H1 (cell line): ENCODE measurements around the gene B4GAT1. TPM values are rescaled to one million over a fixed set of nuclear protein-coding genes. Genes with fewer than 3 reads are reported as not detected.

ENCODE experiments used
- CTCF ChIA-PET: fragments of 300-600 bp; sonication (Branson Sonifier 250); formaldehyde crosslinking; loops from one replicate; lab custom pipeline; 2021; ENCODE audit not compliant: partially characterized antibody; lab: Charles Lee
- POLR2A ChIA-PET: fragments of 300-600 bp; sonication (Branson Sonifier 250); formaldehyde crosslinking; loops from one replicate; lab custom pipeline; 2021; ENCODE audit warnings: inconsistent platforms; ENCODE audit not compliant: partially characterized antibody; lab: Charles Lee
- DNase-seq, 2 experiments: peaks; one replicate each; pipeline versions ENCODE4 v3.0.0 to v3.0.0-alpha.2; 2010 to 2022; ENCODE audit warnings: low spot score in 2 of 2, low read depth in 1 of 2, mixed read lengths in 1 of 2
- FAIRE-seq: peaks from 2 replicates; lab custom pipeline; 2011; peaks lifted over from hg19 to GRCh38; lab: Jason Lieb, UNC
- H2AFZ ChIP-seq: 2 replicates; pipeline ENCODE4 v1.8.1; 2012; ENCODE audit warnings: low read length, inconsistent platforms
- H2AK5ac ChIP-seq: 2 replicates; pipeline ENCODE4 v1.6.1; 2013; ENCODE audit warnings: low read depth, low read length
- H2BK120ac ChIP-seq: replicated peaks from 2 replicates; pipeline ENCODE3; 2013; ENCODE audit warnings: low read depth, low read length, inconsistent platforms
- H2BK12ac ChIP-seq: 2 replicates; pipeline ENCODE4 v1.6.1; 2013; ENCODE audit warnings: low read depth, low read length
- H2BK15ac ChIP-seq: 2 replicates; pipeline ENCODE4 v1.6.1; 2013; ENCODE audit warnings: low read length
- H2BK20ac ChIP-seq: 2 replicates; pipeline ENCODE4 v1.6.1; 2013; ENCODE audit warnings: low read length
- H2BK5ac ChIP-seq: 2 replicates; pipeline ENCODE4 v1.6.1; 2013; ENCODE audit warnings: low read depth, low read length
- H3K14ac ChIP-seq: 2 replicates; pipeline ENCODE4 v1.6.1; 2013; ENCODE audit warnings: inconsistent platforms; ENCODE audit not compliant: insufficient read length
- H3K18ac ChIP-seq: 2 replicates; pipeline ENCODE4 v1.6.1; 2013; ENCODE audit warnings: low read length; ENCODE audit errors: extremely low read depth
- H3K23ac ChIP-seq: 2 replicates; pipeline ENCODE4 v1.6.1; 2013; ENCODE audit warnings: inconsistent platforms; ENCODE audit not compliant: insufficient read length
- H3K23me2 ChIP-seq: 2 replicates; pipeline ENCODE4 v1.6.1; 2013; ENCODE audit warnings: low read depth, low read length
- H3K27ac ChIP-seq: 2 replicates; pipeline ENCODE4 v1.6.1; 2011; ENCODE audit warnings: low read depth, low read length, inconsistent platforms
- H3K27me3 ChIP-seq, 4 experiments: replicated peaks in 1 of 4; 1 replicate in 1 of 4; 2 replicates in 3 of 4; pipeline versions ENCODE4 v1.6.1 to v1.8.1; 2011 to 2013; ENCODE audit warnings: low read length in 3 of 4, mild to moderate bottlenecking in 3 of 4, inconsistent platforms in 2 of 4, mixed read lengths in 2 of 4, moderate library complexity in 1 of 4; ENCODE audit not compliant: control insufficient read depth in 3 of 4, insufficient read depth in 3 of 4; ENCODE audit errors: extremely low read depth in 1 of 4
- H3K36me3 ChIP-seq, 4 experiments: 2 replicates each; pipeline versions ENCODE4 v1.6.1 to v1.8.1; 2011 to 2013; ENCODE audit warnings: mild to moderate bottlenecking in 4 of 4, low read length in 3 of 4, moderate library complexity in 2 of 4, control low read depth in 1 of 4, inconsistent platforms in 1 of 4; ENCODE audit not compliant: insufficient read depth in 4 of 4, control insufficient read depth in 2 of 4
- H3K4ac ChIP-seq: replicated peaks from 2 replicates; pipeline ENCODE3; 2013; ENCODE audit warnings: low read length, low read depth, mixed read lengths, inconsistent platforms; ENCODE audit not compliant: insufficient read length
- H3K4me1 ChIP-seq, 4 experiments: replicated peaks in 1 of 4; 1 replicate in 1 of 4; 2 replicates in 3 of 4; pipeline versions ENCODE4 v1.6.1 to v1.8.1; 2011 to 2013; ENCODE audit warnings: low read length in 3 of 4, inconsistent platforms in 2 of 4, mixed read lengths in 1 of 4; ENCODE audit not compliant: insufficient read depth in 4 of 4, control insufficient read depth in 3 of 4
- H3K4me2 ChIP-seq, 2 experiments: 2 replicates each; pipeline versions ENCODE4 v1.6.1 to v1.8.1; 2011 to 2013; ENCODE audit warnings: low read depth in 2 of 2, low read length in 2 of 2, control low read depth in 1 of 2, inconsistent platforms in 1 of 2, mild to moderate bottlenecking in 1 of 2; ENCODE audit not compliant: insufficient read depth in 1 of 2
- H3K4me3 ChIP-seq, 4 experiments: fragments of 200-600, 300-600 bp in 1 of 4; sonication (generic), shearing (Covaris generic), sonication (Bioruptor Twin) in 1 of 4; 2 replicates each; pipeline versions ENCODE4 v1.5.1 to v1.8.1; 2011 to 2016; ENCODE audit warnings: low read length in 4 of 4, low read depth in 3 of 4, control low read depth in 2 of 4, inconsistent platforms in 2 of 4, mild to moderate bottlenecking in 2 of 4, mixed read lengths in 1 of 4, moderate library complexity in 1 of 4; ENCODE audit not compliant: insufficient read depth in 2 of 4; ENCODE audit errors: extremely low read depth in 1 of 4
- H3K56ac ChIP-seq: replicated peaks from 2 replicates; pipeline ENCODE3; 2013; ENCODE audit warnings: low read depth, mild to moderate bottlenecking, mixed read lengths, low read length, inconsistent platforms; ENCODE audit not compliant: insufficient read length
- H3K79me1 ChIP-seq: 2 replicates; pipeline ENCODE4 v1.6.1; 2013; ENCODE audit warnings: low read depth, low read length, control low read depth
- H3K79me2 ChIP-seq, 2 experiments: 2 replicates each; pipeline versions ENCODE4 v1.6.1 to v1.8.1; 2012 to 2013; ENCODE audit warnings: low read length in 2 of 2, mild to moderate bottlenecking in 2 of 2, inconsistent platforms in 1 of 2; ENCODE audit not compliant: insufficient read depth in 2 of 2, control insufficient read depth in 1 of 2
- H3K9ac ChIP-seq, 4 experiments: replicated peaks in 1 of 4; 1 replicate in 1 of 4; 2 replicates in 3 of 4; pipeline versions ENCODE4 v1.6.1 to v1.8.1; 2011 to 2013; ENCODE audit warnings: low read depth in 3 of 4, low read length in 3 of 4, control low read depth in 2 of 4, mild to moderate bottlenecking in 2 of 4, moderate library complexity in 2 of 4, inconsistent platforms in 1 of 4; ENCODE audit errors: extremely low read depth in 1 of 4
- H3K9me3 ChIP-seq, 2 experiments: 2 replicates each; pipeline versions ENCODE4 v1.6.1 to v1.8.1; 2012 to 2013; ENCODE audit warnings: mild to moderate bottlenecking in 2 of 2, moderate library complexity in 2 of 2, control low read depth in 1 of 2, inconsistent platforms in 1 of 2, low read depth in 1 of 2, low read length in 1 of 2, mixed read lengths in 1 of 2; ENCODE audit not compliant: insufficient read depth in 2 of 2
- H4K20me1 ChIP-seq, 2 experiments: replicated peaks in 1 of 2; 2 replicates each; pipeline versions ENCODE3 to v1.8.1; 2011 to 2013; ENCODE audit warnings: inconsistent platforms in 2 of 2, low read length in 2 of 2, mild to moderate bottlenecking in 1 of 2; ENCODE audit not compliant: insufficient read depth in 2 of 2, control insufficient read depth in 1 of 2
- H4K5ac ChIP-seq: 2 replicates; pipeline ENCODE4 v1.6.1; 2013; ENCODE audit warnings: low read length, low read depth, mixed read lengths, inconsistent platforms; ENCODE audit not compliant: insufficient read length
- H4K8ac ChIP-seq: 2 replicates; pipeline ENCODE4 v1.8.0; 2013; ENCODE audit warnings: mild to moderate bottlenecking, moderate library complexity, low read length, inconsistent platforms; ENCODE audit not compliant: insufficient read depth; ENCODE audit errors: extremely low read depth
- H4K91ac ChIP-seq: replicated peaks from 2 replicates; pipeline ENCODE3; 2013; ENCODE audit warnings: low read length, mixed read lengths, inconsistent platforms; ENCODE audit not compliant: insufficient read length
- CBX8 ChIP-seq: fragments of 300-800, 300-1000 bp; sonication (generic); IDR thresholded peaks from 2 replicates; pipeline ENCODE4 v1.7.1; 2016; ENCODE audit warnings: low read depth, low read length, borderline replicate concordance
- E2F6 ChIP-seq: IDR thresholded peaks from 2 replicates; pipeline ENCODE4 v1.6.1; 2012; ENCODE audit warnings: inconsistent platforms
- EZH2 ChIP-seq: fragments of 200-600 bp; sonication (generic); IDR thresholded peaks from 2 replicates; pipeline ENCODE4 v1.7.1; 2012; ENCODE audit warnings: low read depth, mild to moderate bottlenecking, moderate library complexity, low read length, inconsistent platforms; ENCODE audit not compliant: severe bottlenecking
- POLR2A ChIP-seq, 2 experiments: IDR thresholded peaks; 1 replicate in 1 of 2; 2 replicates in 1 of 2; pipeline ENCODE4 v1.6.1; 2011; ENCODE audit warnings: low read depth in 2 of 2, low read length in 2 of 2, mild to moderate bottlenecking in 2 of 2; ENCODE audit errors: control extremely low read depth in 1 of 2
- POLR2AphosphoS5 ChIP-seq: IDR thresholded peaks from 2 replicates; pipeline ENCODE4 v1.6.1; 2011; ENCODE audit warnings: low read depth, low read length
- POU5F1 ChIP-seq: IDR thresholded peaks from 2 replicates; pipeline ENCODE4 v1.6.1; 2011; ENCODE audit warnings: low read depth, mild to moderate bottlenecking, low read length, moderate library complexity
- SP2 ChIP-seq: IDR thresholded peaks from 2 replicates; pipeline ENCODE4 v1.6.1; 2012; ENCODE audit warnings: mild to moderate bottlenecking, low read length, inconsistent platforms
- TCF12 ChIP-seq: IDR thresholded peaks from 2 replicates; pipeline ENCODE4 v1.6.1; 2011; ENCODE audit warnings: low read depth, mild to moderate bottlenecking, low read length
- WGBS, 2 experiments: shearing (Covaris generic) in 1 of 2; methylation state at CpG; one replicate each; pipeline versions ENCODE4 v1.1.6 to v1.1.7; 2013 to 2015; ENCODE audit warnings: low lambda C conversion rate in 2 of 2, mixed read lengths in 2 of 2, inconsistent platforms in 1 of 2, low coverage in 1 of 2, missing lambda C conversion rate in 1 of 2; ENCODE audit not compliant: insufficient replicate concordance in 2 of 2, insufficient coverage in 1 of 2, insufficient read length in 1 of 2; ENCODE audit errors: extremely low coverage in 1 of 2, missing lambda C conversion rate in 1 of 2; 5-methylcytosine and 5-hydroxymethylcytosine counted together
- polyA plus RNA-seq, 7 experiments: library from polyadenylated mRNA; depleted of rRNA in 3 of 7; stranded (reverse) in 5 of 7; unstranded in 2 of 7; fragments of >200 nt in 5 of 7; fragments of 200-250 nt in 2 of 7; gene quantifications; 1 replicate in 5 of 7; 2 replicates in 1 of 7; 4 replicates in 1 of 7; pipeline versions ENCODE4 v1.2.1 to v1.2.3, GENCODE V29; 2011 to 2013; ENCODE audit warnings: missing spikeins in 2 of 7, mixed read lengths in 2 of 7
- total RNA-seq: library from RNA; stranded (reverse); fragmentation: NEBNext Ultra II Directional; extraction: Animal tissue kit (Norgen Biotek cat#: 25700); gene quantifications from 2 replicates; pipeline ENCODE4 v1.2.1, GENCODE V29; 2021

B4GAT1 gene
- total and polyA plus RNA-seq, 2 of the 8 experiments (the other 6 are each of a cell fraction or from before 2014, with no cell fraction given), result 22.2 to 27.8 TPM

GRCh38 chr11:66361502-66361941 lies 14.1 kb upstream of the B4GAT1 start:
- H3K9ac ChIP-seq, result no peak overlapping the region
- no peak for DNase-seq
- peaks cover 16 to 34% (median 31%) of the 10 kb centered on the region in 4 experiments for H3K36me3 ChIP-seq
- H4K8ac ChIP-seq, result no peak overlapping the region
- FAIRE-seq, result no peak
- H3K27me3 ChIP-seq, result no peaks in the 10 kb centered on the region
- H3K56ac ChIP-seq, result no peak overlapping the region
- peaks cover 2 to 16% of the 10 kb centered on the region in 2 experiments for H4K20me1 ChIP-seq
- CTCF ChIA-PET, result interaction anchor here (1.2 to 3.2 kb wide), 6 partner anchors 10 to 68 kb away, joined by 3 to 20 read pairs (median 6); partner anchors contain the start of genes B4GAT1 and SLC29A2
- no peak overlapping the region for H3K18ac ChIP-seq
- H3K23me2 ChIP-seq, result no peaks in the 10 kb centered on the region
- 81% methylated on average over 6 of the region's 6 CpGs; no CpG with 5 or more reads in 1 of the 2 experiments for WGBS, 2 experiments
- H2BK15ac ChIP-seq, result no peak overlapping the region
- H2BK5ac ChIP-seq, result no peak overlapping the region
- H3K4ac ChIP-seq, result no peak overlapping the region
- no peak overlapping the region for H2AK5ac ChIP-seq
- H3K79me2 ChIP-seq, result no peaks in the 10 kb centered on the region
- no peak overlapping the region for H4K91ac ChIP-seq
- no peak overlapping the region for H2BK120ac ChIP-seq
- H3K4me2 ChIP-seq, result no peak overlapping the region
- H2AFZ ChIP-seq, result no peak overlapping the region
- TF ChIP-seq EZH2, result no peak
- no peak for TF ChIP-seq POU5F1
- TF ChIP-seq TCF12, result no peak
- TF ChIP-seq E2F6, result no peak
- TF ChIP-seq POLR2AphosphoS5, result peak; percentile 77
- TF ChIP-seq SP2, result no peak
- no peak; a peak in 1 of 3 replicates for TF ChIP-seq POLR2A (IDR thresholded peaks at IDR 0.05; ENCODE audit: control extremely low read depth in 1 of 2, low read depth in 2 of 2, low read length in 2 of 2)
- no peak for TF ChIP-seq CBX8
- no peaks in the 10 kb centered on the region for H3K79me1 ChIP-seq
- peaks cover 0 to 3% (median 0%) of the 10 kb centered on the region in 4 experiments; a peak in 1 of 7 replicates for H3K4me1 ChIP-seq
- no peak overlapping the region for H4K5ac ChIP-seq
- no peak overlapping the region for H2BK20ac ChIP-seq
- H3K27ac ChIP-seq, result no peak overlapping the region
- no peak overlapping the region for H2BK12ac ChIP-seq
- no peak overlapping the region for H3K4me3 ChIP-seq
- no peak overlapping the region for H3K14ac ChIP-seq
- POLR2A ChIA-PET, result interaction anchor here (0.8 to 28.7 kb wide), 7 partner anchors 7 to 79 kb away, joined by 3 to 487 read pairs (median 6); partner anchors contain the start of genes B4GAT1, BRMS1, RIN1 and SLC29A2
- H3K9me3 ChIP-seq, result no peaks in the 10 kb centered on the region
- H3K23ac ChIP-seq, result no peak overlapping the region
